Dermis microvascular lymphatic vessel endothelial cell (primary cell): ENCODE data around the gene NHLRC4. TPM values are rescaled to one million over a fixed set of nuclear protein-coding genes. Genes with fewer than 3 reads are reported as not detected.

Experiments
- DNase-seq, 2 donors: peaks; one replicate each; pipeline versions ENCODE4 v3.0.0 to v3.0.0-alpha.2; 2010; ENCODE audit warnings: low read depth in 2 of 2
- total RNA-seq: library from RNA; depleted of rRNA; stranded (reverse); fragments of >200 nt; gene quantifications from 2 replicates; pipeline ENCODE4 v1.2.1, GENCODE V29; 2014

NHLRC4 gene
- total RNA-seq, 1 donor from 2014 or later = 1.3 TPM

- DNase-seq = no peak
These were observed 1.1 kb upstream of the NHLRC4 start for GRCh38 chr16:565419-566330.

GRCh38 chr16:567373-568256, 810 bp downstream of the NHLRC4 start:
- DNase-seq = no peak

GRCh38 chr16:568401-569258, 1.8 kb downstream of the NHLRC4 start:
- no peak for DNase-seq

GRCh38 chr16:569445-570254, 2.8 kb downstream of the NHLRC4 start, which contains the start of gene PIGQ:
Gene PIGQ (plus strand): TSS chr16:569968. CDS start chr16:574075, 4,107 bp downstream.
- peak in 1 of 2 donors; percentile 74 for DNase-seq

GRCh38 chr16:572865-573650, 6.3 kb downstream of the NHLRC4 start:
- DNase-seq = no peak

- DNase-seq = no peak
These were observed 7.4 kb downstream of the NHLRC4 start for GRCh38 chr16:574021-574760.

- no peak for DNase-seq
These were observed 8.8 kb downstream of the NHLRC4 start for GRCh38 chr16:575354-576196.

- DNase-seq = peak in 1 of 2 donors; percentile 18
These were observed 9.5 kb downstream of the NHLRC4 start for GRCh38 chr16:576197-576822.

- no peak for DNase-seq
These were observed 10.0 kb downstream of the NHLRC4 start for GRCh38 chr16:576823-577201.

GRCh38 chr16:577796-578195, 11.0 kb downstream of the NHLRC4 start:
- DNase-seq = no peak

GRCh38 chr16:578232-578869, 11.5 kb downstream of the NHLRC4 start:
- DNase-seq = no peak

- DNase-seq = peak in 1 of 2 donors; percentile 75
These were observed 12.1 kb downstream of the NHLRC4 start for GRCh38 chr16:578870-579405.

GRCh38 chr16:580141-580945, 13.5 kb downstream of the NHLRC4 start:
- no peak for DNase-seq

- DNase-seq = no peak
These were observed 14.2 kb downstream of the NHLRC4 start for GRCh38 chr16:580946-581498.

GRCh38 chr16:582218-582613, 15.4 kb downstream of the NHLRC4 start:
- no peak for DNase-seq
